H1 (cell line): ENCODE results near the gene ARHGEF7. TPM values are rescaled to one million over a fixed set of nuclear protein-coding genes. Genes with fewer than 3 reads are reported as not detected.
"Not testable (repeated sequence)": the region's sequence is repeated elsewhere in the genome, so short reads cannot be mapped to it uniquely, and the experiment has no call there.

ENCODE experiments used
- CTCF ChIA-PET: fragments of 300-600 bp; sonication (Branson Sonifier 250); formaldehyde crosslinking; loops from one replicate; lab custom pipeline; 2021; ENCODE audit not compliant: partially characterized antibody; lab: Charles Lee
- POLR2A ChIA-PET: fragments of 300-600 bp; sonication (Branson Sonifier 250); formaldehyde crosslinking; loops from one replicate; lab custom pipeline; 2021; ENCODE audit warnings: inconsistent platforms; ENCODE audit not compliant: partially characterized antibody; lab: Charles Lee
- DNase-seq, 2 experiments: peaks; one replicate each; pipeline versions ENCODE4 v3.0.0 to v3.0.0-alpha.2; 2010 to 2022; ENCODE audit warnings: low spot score in 2 of 2, low read depth in 1 of 2, mixed read lengths in 1 of 2
- FAIRE-seq: peaks from 2 replicates; lab custom pipeline; 2011; peaks lifted over from hg19 to GRCh38; lab: Jason Lieb, UNC
- H2AFZ ChIP-seq: 2 replicates; pipeline ENCODE4 v1.8.1; 2012; ENCODE audit warnings: low read length, inconsistent platforms
- H2AK5ac ChIP-seq: 2 replicates; pipeline ENCODE4 v1.6.1; 2013; ENCODE audit warnings: low read depth, low read length
- H2BK120ac ChIP-seq: replicated peaks from 2 replicates; pipeline ENCODE3; 2013; ENCODE audit warnings: low read depth, low read length, inconsistent platforms
- H2BK12ac ChIP-seq: 2 replicates; pipeline ENCODE4 v1.6.1; 2013; ENCODE audit warnings: low read depth, low read length
- H2BK15ac ChIP-seq: 2 replicates; pipeline ENCODE4 v1.6.1; 2013; ENCODE audit warnings: low read length
- H2BK20ac ChIP-seq: 2 replicates; pipeline ENCODE4 v1.6.1; 2013; ENCODE audit warnings: low read length
- H2BK5ac ChIP-seq: 2 replicates; pipeline ENCODE4 v1.6.1; 2013; ENCODE audit warnings: low read depth, low read length
- H3K14ac ChIP-seq: 2 replicates; pipeline ENCODE4 v1.6.1; 2013; ENCODE audit warnings: inconsistent platforms; ENCODE audit not compliant: insufficient read length
- H3K18ac ChIP-seq: 2 replicates; pipeline ENCODE4 v1.6.1; 2013; ENCODE audit warnings: low read length; ENCODE audit errors: extremely low read depth
- H3K23ac ChIP-seq: 2 replicates; pipeline ENCODE4 v1.6.1; 2013; ENCODE audit warnings: inconsistent platforms; ENCODE audit not compliant: insufficient read length
- H3K23me2 ChIP-seq: 2 replicates; pipeline ENCODE4 v1.6.1; 2013; ENCODE audit warnings: low read depth, low read length
- H3K27ac ChIP-seq: 2 replicates; pipeline ENCODE4 v1.6.1; 2011; ENCODE audit warnings: low read depth, low read length, inconsistent platforms
- H3K27me3 ChIP-seq, 4 experiments: replicated peaks in 1 of 4; 1 replicate in 1 of 4; 2 replicates in 3 of 4; pipeline versions ENCODE4 v1.6.1 to v1.8.1; 2011 to 2013; ENCODE audit warnings: low read length in 3 of 4, mild to moderate bottlenecking in 3 of 4, inconsistent platforms in 2 of 4, mixed read lengths in 2 of 4, moderate library complexity in 1 of 4; ENCODE audit not compliant: control insufficient read depth in 3 of 4, insufficient read depth in 3 of 4; ENCODE audit errors: extremely low read depth in 1 of 4
- H3K36me3 ChIP-seq, 4 experiments: 2 replicates each; pipeline versions ENCODE4 v1.6.1 to v1.8.1; 2011 to 2013; ENCODE audit warnings: mild to moderate bottlenecking in 4 of 4, low read length in 3 of 4, moderate library complexity in 2 of 4, control low read depth in 1 of 4, inconsistent platforms in 1 of 4; ENCODE audit not compliant: insufficient read depth in 4 of 4, control insufficient read depth in 2 of 4
- H3K4ac ChIP-seq: replicated peaks from 2 replicates; pipeline ENCODE3; 2013; ENCODE audit warnings: low read length, low read depth, mixed read lengths, inconsistent platforms; ENCODE audit not compliant: insufficient read length
- H3K4me1 ChIP-seq, 4 experiments: replicated peaks in 1 of 4; 1 replicate in 1 of 4; 2 replicates in 3 of 4; pipeline versions ENCODE4 v1.6.1 to v1.8.1; 2011 to 2013; ENCODE audit warnings: low read length in 3 of 4, inconsistent platforms in 2 of 4, mixed read lengths in 1 of 4; ENCODE audit not compliant: insufficient read depth in 4 of 4, control insufficient read depth in 3 of 4
- H3K4me2 ChIP-seq, 2 experiments: 2 replicates each; pipeline versions ENCODE4 v1.6.1 to v1.8.1; 2011 to 2013; ENCODE audit warnings: low read depth in 2 of 2, low read length in 2 of 2, control low read depth in 1 of 2, inconsistent platforms in 1 of 2, mild to moderate bottlenecking in 1 of 2; ENCODE audit not compliant: insufficient read depth in 1 of 2
- H3K4me3 ChIP-seq, 4 experiments: fragments of 200-600, 300-600 bp in 1 of 4; sonication (generic), shearing (Covaris generic), sonication (Bioruptor Twin) in 1 of 4; 2 replicates each; pipeline versions ENCODE4 v1.5.1 to v1.8.1; 2011 to 2016; ENCODE audit warnings: low read length in 4 of 4, low read depth in 3 of 4, control low read depth in 2 of 4, inconsistent platforms in 2 of 4, mild to moderate bottlenecking in 2 of 4, mixed read lengths in 1 of 4, moderate library complexity in 1 of 4; ENCODE audit not compliant: insufficient read depth in 2 of 4; ENCODE audit errors: extremely low read depth in 1 of 4
- H3K56ac ChIP-seq: replicated peaks from 2 replicates; pipeline ENCODE3; 2013; ENCODE audit warnings: low read depth, mild to moderate bottlenecking, mixed read lengths, low read length, inconsistent platforms; ENCODE audit not compliant: insufficient read length
- H3K79me1 ChIP-seq: 2 replicates; pipeline ENCODE4 v1.6.1; 2013; ENCODE audit warnings: low read depth, low read length, control low read depth
- H3K79me2 ChIP-seq, 2 experiments: 2 replicates each; pipeline versions ENCODE4 v1.6.1 to v1.8.1; 2012 to 2013; ENCODE audit warnings: low read length in 2 of 2, mild to moderate bottlenecking in 2 of 2, inconsistent platforms in 1 of 2; ENCODE audit not compliant: insufficient read depth in 2 of 2, control insufficient read depth in 1 of 2
- H3K9ac ChIP-seq, 4 experiments: replicated peaks in 1 of 4; 1 replicate in 1 of 4; 2 replicates in 3 of 4; pipeline versions ENCODE4 v1.6.1 to v1.8.1; 2011 to 2013; ENCODE audit warnings: low read depth in 3 of 4, low read length in 3 of 4, control low read depth in 2 of 4, mild to moderate bottlenecking in 2 of 4, moderate library complexity in 2 of 4, inconsistent platforms in 1 of 4; ENCODE audit errors: extremely low read depth in 1 of 4
- H3K9me3 ChIP-seq, 2 experiments: 2 replicates each; pipeline versions ENCODE4 v1.6.1 to v1.8.1; 2012 to 2013; ENCODE audit warnings: mild to moderate bottlenecking in 2 of 2, moderate library complexity in 2 of 2, control low read depth in 1 of 2, inconsistent platforms in 1 of 2, low read depth in 1 of 2, low read length in 1 of 2, mixed read lengths in 1 of 2; ENCODE audit not compliant: insufficient read depth in 2 of 2
- H4K20me1 ChIP-seq, 2 experiments: replicated peaks in 1 of 2; 2 replicates each; pipeline versions ENCODE3 to v1.8.1; 2011 to 2013; ENCODE audit warnings: inconsistent platforms in 2 of 2, low read length in 2 of 2, mild to moderate bottlenecking in 1 of 2; ENCODE audit not compliant: insufficient read depth in 2 of 2, control insufficient read depth in 1 of 2
- H4K5ac ChIP-seq: 2 replicates; pipeline ENCODE4 v1.6.1; 2013; ENCODE audit warnings: low read length, low read depth, mixed read lengths, inconsistent platforms; ENCODE audit not compliant: insufficient read length
- H4K8ac ChIP-seq: 2 replicates; pipeline ENCODE4 v1.8.0; 2013; ENCODE audit warnings: mild to moderate bottlenecking, moderate library complexity, low read length, inconsistent platforms; ENCODE audit not compliant: insufficient read depth; ENCODE audit errors: extremely low read depth
- H4K91ac ChIP-seq: replicated peaks from 2 replicates; pipeline ENCODE3; 2013; ENCODE audit warnings: low read length, mixed read lengths, inconsistent platforms; ENCODE audit not compliant: insufficient read length
- EP300 ChIP-seq, 2 experiments: IDR thresholded peaks; 1 replicate in 1 of 2; 2 replicates in 1 of 2; pipeline ENCODE4 v1.6.1; 2011 to 2012; ENCODE audit warnings: low read depth in 2 of 2, low read length in 2 of 2, mild to moderate bottlenecking in 2 of 2, borderline replicate concordance in 1 of 2, inconsistent platforms in 1 of 2, moderate library complexity in 1 of 2
- WGBS, 2 experiments: shearing (Covaris generic) in 1 of 2; methylation state at CpG; one replicate each; pipeline versions ENCODE4 v1.1.6 to v1.1.7; 2013 to 2015; ENCODE audit warnings: low lambda C conversion rate in 2 of 2, mixed read lengths in 2 of 2, inconsistent platforms in 1 of 2, low coverage in 1 of 2, missing lambda C conversion rate in 1 of 2; ENCODE audit not compliant: insufficient replicate concordance in 2 of 2, insufficient coverage in 1 of 2, insufficient read length in 1 of 2; ENCODE audit errors: extremely low coverage in 1 of 2, missing lambda C conversion rate in 1 of 2; 5-methylcytosine and 5-hydroxymethylcytosine counted together
- polyA plus RNA-seq, 7 experiments: library from polyadenylated mRNA; depleted of rRNA in 3 of 7; stranded (reverse) in 5 of 7; unstranded in 2 of 7; fragments of >200 nt in 5 of 7; fragments of 200-250 nt in 2 of 7; gene quantifications; 1 replicate in 5 of 7; 2 replicates in 1 of 7; 4 replicates in 1 of 7; pipeline versions ENCODE4 v1.2.1 to v1.2.3, GENCODE V29; 2011 to 2013; ENCODE audit warnings: missing spikeins in 2 of 7, mixed read lengths in 2 of 7
- total RNA-seq: library from RNA; stranded (reverse); fragmentation: NEBNext Ultra II Directional; extraction: Animal tissue kit (Norgen Biotek cat#: 25700); gene quantifications from 2 replicates; pipeline ENCODE4 v1.2.1, GENCODE V29; 2021

Gene ARHGEF7
- total and polyA plus RNA-seq, 2 of the 8 experiments (the other 6 are each of a cell fraction or from before 2014, with no cell fraction given): 26.2 to 56.5 TPM

GRCh38 chr13:111071526-111071925 is 43.6 kb upstream of the ARHGEF7 start:
- H4K91ac ChIP-seq, H4K20me1 ChIP-seq, H3K36me3 ChIP-seq, H2BK12ac ChIP-seq, H2BK5ac ChIP-seq, H3K79me1 ChIP-seq, H3K27me3 ChIP-seq, H3K9ac ChIP-seq, H3K23ac ChIP-seq, FAIRE-seq, H3K4me3 ChIP-seq, H3K79me2 ChIP-seq, H2BK15ac ChIP-seq, H2AK5ac ChIP-seq, H3K56ac ChIP-seq, H2BK20ac ChIP-seq, H4K5ac ChIP-seq, H2BK120ac ChIP-seq, H3K4me1 ChIP-seq, H3K4ac ChIP-seq, H3K23me2 ChIP-seq, DNase-seq, H3K14ac ChIP-seq, POLR2A ChIA-PET, H3K4me2 ChIP-seq, H2AFZ ChIP-seq, H4K8ac ChIP-seq, H3K27ac ChIP-seq, H3K18ac ChIP-seq: not testable (repeated sequence)
- H3K9me3 ChIP-seq: peaks cover 6 to 15% of the 10 kb centered on the region in 2 experiments
- TF ChIP-seq EP300 (IDR thresholded peaks at IDR 0.05; ENCODE audit: borderline replicate concordance in 1 of 2, low read depth in 2 of 2, low read length in 2 of 2): peak in 1 of 2 experiments; percentile 18; a peak in 1 of 3 replicates
- WGBS, 2 experiments: 72% methylated on average over 7 of the region's 7 CpGs; no CpG with 5 or more reads in 1 of the 2 experiments
- CTCF ChIA-PET: interaction anchor here (1.0 to 1.3 kb wide), 3 partner anchors 45 to 178 kb away, joined by 3 to 4 read pairs (median 4); no protein-coding TSS in a partner anchor
